ENCODE results near the gene PAAF1.
"Not testable (repeated sequence)": the region's sequence is repeated elsewhere in the genome, so short reads cannot be mapped to it uniquely, and the experiment has no call there.

Gene PAAF1

DNA sequence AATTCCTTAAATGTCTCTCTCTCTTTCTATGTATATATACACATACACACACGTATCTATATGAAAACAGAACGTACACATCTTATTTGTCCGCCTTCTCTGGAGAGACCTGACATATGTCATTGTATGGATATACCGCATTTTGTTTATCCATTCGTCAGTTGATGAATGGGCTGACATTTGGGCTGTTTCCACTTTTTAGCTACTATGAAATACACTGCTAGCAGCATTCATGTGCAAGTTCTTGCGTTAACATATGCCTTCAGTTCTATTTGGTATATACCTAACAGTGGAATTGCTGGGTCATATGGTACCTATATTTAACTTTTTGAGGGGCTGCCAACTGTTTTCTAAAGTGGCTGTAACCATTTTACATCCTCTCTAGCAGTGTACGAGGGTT is 56.0 kb downstream of the PAAF1 start:
- H3K4me1 ChIP-seq (ENCODE audit: low read length) = no peaks in the 10 kb centered on the region
- no peaks in the 10 kb centered on the region for H3K9me3 ChIP-seq (ENCODE audit: insufficient read depth, low read length)
- H3K4me3 ChIP-seq (ENCODE audit: low read length) = no peak overlapping the region
- no peaks in the 10 kb centered on the region for H3K27me3 ChIP-seq (ENCODE audit: low read depth, low read length)
- no peak overlapping the region for H3K27ac ChIP-seq (ENCODE audit: low read length)
- H4K20me1 ChIP-seq (ENCODE audit: insufficient read depth, low read length) = no peaks in the 10 kb centered on the region
- H3K9ac ChIP-seq (ENCODE audit: low read length) = no peak overlapping the region
- no peak for TF ChIP-seq EZH2phosphoT487 (IDR thresholded peaks at IDR 0.05; ENCODE audit: low read depth)
- TF ChIP-seq, protein P1, sequence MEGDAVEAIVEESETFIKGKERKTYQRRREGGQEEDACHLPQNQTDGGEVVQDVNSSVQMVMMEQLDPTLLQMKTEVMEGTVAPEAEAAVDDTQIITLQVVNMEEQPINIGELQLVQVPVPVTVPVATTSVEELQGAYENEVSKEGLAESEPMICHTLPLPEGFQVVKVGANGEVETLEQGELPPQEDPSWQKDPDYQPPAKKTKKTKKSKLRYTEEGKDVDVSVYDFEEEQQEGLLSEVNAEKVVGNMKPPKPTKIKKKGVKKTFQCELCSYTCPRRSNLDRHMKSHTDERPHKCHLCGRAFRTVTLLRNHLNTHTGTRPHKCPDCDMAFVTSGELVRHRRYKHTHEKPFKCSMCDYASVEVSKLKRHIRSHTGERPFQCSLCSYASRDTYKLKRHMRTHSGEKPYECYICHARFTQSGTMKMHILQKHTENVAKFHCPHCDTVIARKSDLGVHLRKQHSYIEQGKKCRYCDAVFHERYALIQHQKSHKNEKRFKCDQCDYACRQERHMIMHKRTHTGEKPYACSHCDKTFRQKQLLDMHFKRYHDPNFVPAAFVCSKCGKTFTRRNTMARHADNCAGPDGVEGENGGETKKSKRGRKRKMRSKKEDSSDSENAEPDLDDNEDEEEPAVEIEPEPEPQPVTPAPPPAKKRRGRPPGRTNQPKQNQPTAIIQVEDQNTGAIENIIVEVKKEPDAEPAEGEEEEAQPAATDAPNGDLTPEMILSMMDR (IDR thresholded peaks at IDR 0.05; ENCODE audit: low read depth, low read length) = no peak
- H2AFZ ChIP-seq (ENCODE audit: low read depth, low read length) = no peak overlapping the region
- no peak overlapping the region for H3K4me2 ChIP-seq (ENCODE audit: low read length)
- peaks cover 19% of the 10 kb centered on the region for H3K36me3 ChIP-seq (replicated peaks; ENCODE audit: low read depth, low read length)
- H3K79me2 ChIP-seq (ENCODE audit: low read length) = no peaks in the 10 kb centered on the region

DNA sequence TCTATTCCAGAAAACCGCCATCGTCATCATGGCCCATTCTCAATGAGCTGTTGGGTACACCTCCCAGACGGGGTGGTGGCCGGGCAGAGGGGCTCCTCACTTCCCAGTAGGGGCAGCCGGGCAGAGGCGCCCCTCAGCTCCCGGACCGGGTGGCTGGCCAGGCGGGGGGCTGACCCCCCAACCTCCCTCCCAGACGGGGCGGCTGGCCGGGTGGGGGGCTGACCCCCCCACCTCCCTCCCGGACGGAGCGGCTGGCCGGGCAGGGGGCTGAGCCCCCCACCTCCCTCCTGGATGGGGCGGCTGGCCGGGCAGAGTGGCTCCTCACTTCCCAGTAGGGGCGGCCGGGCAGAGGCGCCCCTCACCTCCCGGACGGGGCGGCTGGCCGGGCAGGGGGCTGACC is 59.2 kb downstream of the PAAF1 start:
- not testable (repeated sequence) for H2AFZ ChIP-seq (ENCODE audit: low read depth, low read length); H3K27me3 ChIP-seq (ENCODE audit: low read depth, low read length); H3K4me3 ChIP-seq (ENCODE audit: low read length); H3K4me1 ChIP-seq (ENCODE audit: low read length); H3K9me3 ChIP-seq (ENCODE audit: insufficient read depth, low read length); H3K27ac ChIP-seq (ENCODE audit: low read length); H3K79me2 ChIP-seq (ENCODE audit: low read length); H3K9ac ChIP-seq (ENCODE audit: low read length); H4K20me1 ChIP-seq (ENCODE audit: insufficient read depth, low read length); H3K4me2 ChIP-seq (ENCODE audit: low read length)
- H3K36me3 ChIP-seq (replicated peaks; ENCODE audit: low read depth, low read length) = peaks cover 20% of the 10 kb centered on the region

DNA sequence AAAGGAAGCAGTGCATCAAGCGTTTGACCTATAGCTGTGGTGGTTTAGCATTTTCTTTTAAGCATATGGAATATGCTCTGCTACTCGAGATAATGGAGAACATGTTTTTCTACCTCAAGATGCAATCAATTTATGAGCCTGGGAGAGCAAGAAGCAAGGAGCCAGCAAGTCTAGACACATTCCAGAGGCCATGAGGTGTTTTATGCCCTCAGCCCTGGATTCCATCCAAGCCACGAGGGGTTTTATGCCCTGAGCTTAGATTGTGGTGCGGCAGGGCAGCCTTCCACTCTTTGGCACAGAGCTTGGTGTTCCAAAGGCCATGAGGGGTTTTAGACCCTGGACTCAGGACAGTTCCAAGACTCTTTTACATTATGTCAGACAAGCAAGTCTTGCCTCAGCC is 62.3 kb downstream of the PAAF1 start:
- no peak for TF ChIP-seq EZH2phosphoT487 (IDR thresholded peaks at IDR 0.05; ENCODE audit: low read depth)
- TF ChIP-seq, protein P1 (IDR thresholded peaks at IDR 0.05; ENCODE audit: low read depth, low read length) = no peak
- no peak overlapping the region for H3K9ac ChIP-seq (ENCODE audit: low read length)
- no peak overlapping the region for H3K4me3 ChIP-seq (ENCODE audit: low read length)
- 0 out of 2 replicates have a peak, but pooled peaks cover 2% of the 10 kb centered on the region for H3K9me3 ChIP-seq (ENCODE audit: insufficient read depth, low read length)
- H2AFZ ChIP-seq (ENCODE audit: low read depth, low read length) = no peak overlapping the region
- no peaks in the 10 kb centered on the region for H3K4me1 ChIP-seq (ENCODE audit: low read length)
- no peak overlapping the region for H3K4me2 ChIP-seq (ENCODE audit: low read length)
- no peak overlapping the region for H3K27ac ChIP-seq (ENCODE audit: low read length)
- H3K79me2 ChIP-seq (ENCODE audit: low read length) = no peaks in the 10 kb centered on the region
- no peaks in the 10 kb centered on the region for H3K27me3 ChIP-seq (ENCODE audit: low read depth, low read length)
- peaks cover 21% of the 10 kb centered on the region for H3K36me3 ChIP-seq (replicated peaks; ENCODE audit: low read depth, low read length)
- no peaks in the 10 kb centered on the region for H4K20me1 ChIP-seq (ENCODE audit: insufficient read depth, low read length)

DNA sequence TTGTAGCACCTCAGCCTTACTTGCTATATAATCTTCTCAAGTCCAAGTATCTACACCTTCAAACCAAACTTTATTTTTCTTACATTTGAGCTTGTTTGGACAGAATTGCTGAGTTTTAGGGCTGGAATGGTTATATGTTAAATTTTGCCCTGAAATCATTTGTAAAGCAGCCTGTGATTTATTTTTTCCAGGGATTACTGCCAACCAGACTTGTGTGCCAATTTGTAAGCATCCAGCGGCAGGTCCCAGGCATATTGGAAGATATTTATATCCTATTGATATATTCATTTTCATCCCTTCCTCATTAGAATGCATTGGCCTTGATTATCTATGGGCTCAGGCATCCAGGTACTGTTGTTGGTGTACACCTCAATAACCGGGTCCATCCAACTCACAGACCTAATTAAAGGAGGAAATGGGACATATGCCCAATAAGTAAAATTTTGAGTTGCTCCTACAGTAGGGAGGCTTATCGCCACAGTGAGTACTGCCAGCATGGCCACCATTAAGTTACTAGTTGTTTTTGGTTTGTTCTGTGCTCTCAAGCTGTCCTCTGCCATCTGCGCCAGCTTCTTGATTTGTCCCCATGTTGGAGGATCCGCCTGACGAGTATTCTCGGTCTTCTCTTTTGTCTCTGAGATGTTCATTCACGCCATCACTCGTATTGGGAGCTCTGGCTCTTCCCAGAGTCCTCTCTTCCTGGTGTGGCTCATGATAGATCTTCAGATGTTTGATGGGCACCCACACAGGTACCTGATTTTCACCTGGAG is 64.2 kb downstream of the PAAF1 start:
- H3K9ac ChIP-seq (ENCODE audit: low read length) = no peak overlapping the region
- H3K9me3 ChIP-seq (ENCODE audit: insufficient read depth, low read length) = 0 out of 2 replicates have a peak, but pooled peaks cover 2% of the 10 kb centered on the region
- no peak overlapping the region for H3K27ac ChIP-seq (ENCODE audit: low read length)
- no peaks in the 10 kb centered on the region for H3K79me2 ChIP-seq (ENCODE audit: low read length)
- TF ChIP-seq, protein P1 (IDR thresholded peaks at IDR 0.05; ENCODE audit: low read depth, low read length) = no peak
- TF ChIP-seq EZH2phosphoT487 (IDR thresholded peaks at IDR 0.05; ENCODE audit: low read depth) = no peak
- no peaks in the 10 kb centered on the region for H3K27me3 ChIP-seq (ENCODE audit: low read depth, low read length)
- H4K20me1 ChIP-seq (ENCODE audit: insufficient read depth, low read length) = no peaks in the 10 kb centered on the region
- no peaks in the 10 kb centered on the region for H3K4me1 ChIP-seq (ENCODE audit: low read length)
- peaks cover 14% of the 10 kb centered on the region for H3K36me3 ChIP-seq (replicated peaks; ENCODE audit: low read depth, low read length)
- no peak overlapping the region for H3K4me3 ChIP-seq (ENCODE audit: low read length)
- H2AFZ ChIP-seq (ENCODE audit: low read depth, low read length) = no peak overlapping the region
- H3K4me2 ChIP-seq (ENCODE audit: low read length) = no peak overlapping the region

Measured in OCI-LY3 (cell line).